Measurements from ENCODE around the gene CD247.
A peak's percentile ranks its signal among the peaks of the same experiment; 100 is the strongest.

The CD247 gene

GRCh38 chr1:167542109-167543032 is 24.0 kb upstream of the CD247 start:
- DNase-seq (ENCODE audit: low read depth) = no peak

GRCh38 chr1:167541610-167542009 is 23.3 kb upstream of the CD247 start:
- no peak for DNase-seq (ENCODE audit: low read depth)

- DNase-seq (ENCODE audit: low read depth) = no peak
Observed at GRCh38 chr1:167541003-167541402, 22.7 kb upstream of the CD247 start.

GRCh38 chr1:167538657-167539056 is 20.3 kb upstream of the CD247 start:
- no peak for DNase-seq (ENCODE audit: low read depth)

- peak; percentile 31 for DNase-seq (ENCODE audit: low read depth)
Observed at GRCh38 chr1:167533851-167534300, 15.5 kb upstream of the CD247 start.

GRCh38 chr1:167532964-167533824 is 14.9 kb upstream of the CD247 start:
- no peak for DNase-seq (ENCODE audit: low read depth)

- no peak for DNase-seq (ENCODE audit: low read depth)
Observed at GRCh38 chr1:167532375-167532774, 14.0 kb upstream of the CD247 start.

- DNase-seq (ENCODE audit: low read depth) = no peak
Observed at GRCh38 chr1:167529829-167530474, 11.6 kb upstream of the CD247 start.

- no peak for DNase-seq (ENCODE audit: low read depth)
Observed at GRCh38 chr1:167528057-167528728, 9.9 kb upstream of the CD247 start.

GRCh38 chr1:167526667-167527383 is 8.5 kb upstream of the CD247 start:
- no peak for DNase-seq (ENCODE audit: low read depth)

GRCh38 chr1:167524651-167525050 is 6.3 kb upstream of the CD247 start:
- no peak for DNase-seq (ENCODE audit: low read depth)

- DNase-seq (ENCODE audit: low read depth) = no peak
Observed at GRCh38 chr1:167522246-167522645, 3.9 kb upstream of the CD247 start.

- no peak for DNase-seq (ENCODE audit: low read depth)
Observed at GRCh38 chr1:167520711-167521206, 2.4 kb upstream of the CD247 start.

GRCh38 chr1:167517535-167518330 is 596 bp downstream of the CD247 start:
- peak; percentile 86 for DNase-seq (ENCODE audit: low read depth)

- DNase-seq (ENCODE audit: low read depth) = no peak
Observed at GRCh38 chr1:167516404-167517388, 1.6 kb downstream of the CD247 start.

- no peak for DNase-seq (ENCODE audit: low read depth)
Observed at GRCh38 chr1:167515893-167516321, 2.4 kb downstream of the CD247 start.

- no peak for DNase-seq (ENCODE audit: low read depth)
Observed at GRCh38 chr1:167515461-167515860, 2.9 kb downstream of the CD247 start.

- DNase-seq (ENCODE audit: low read depth) = no peak
Observed at GRCh38 chr1:167514288-167514687, 4.0 kb downstream of the CD247 start.

Data from stimulated activated CD4-positive, alpha-beta T cell treated with anti-CD3 and anti-CD28 coated beads, Interleukin-2, amount 100 ng/mL, for 4 hours (primary cell).